ENCODE results near the gene NFATC1.

DNA sequence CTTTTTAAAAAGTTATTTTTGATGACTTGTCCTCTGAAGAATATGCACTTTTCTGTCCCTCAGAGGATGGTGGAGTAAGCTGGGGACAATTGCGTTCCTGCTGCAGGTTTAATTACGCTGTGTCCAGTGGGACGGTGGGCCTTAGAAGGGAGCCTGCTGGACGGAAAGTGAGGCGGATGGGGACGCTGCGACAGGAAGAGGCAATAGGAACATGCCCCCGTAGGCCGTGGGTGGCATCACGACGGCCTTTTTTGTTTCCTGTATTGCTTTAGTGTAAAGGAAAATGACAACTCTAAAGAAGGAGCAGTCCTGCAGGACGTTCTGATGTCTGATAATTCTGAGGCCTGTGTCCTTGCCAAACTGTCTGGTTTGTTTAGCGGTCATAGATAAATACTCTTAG is 121.6 kb downstream of the NFATC1 start:
- TF ChIP-seq EZH2 (IDR thresholded peaks at IDR 0.05; ENCODE audit: insufficient read depth, poor library complexity, severe bottlenecking) (no peak), EZH2phosphoT487 (IDR thresholded peaks at IDR 0.05; ENCODE audit: insufficient read depth, low read depth) (no peak)
